GM18508 (cell line): ENCODE results near the gene TLX2.
A peak's percentile ranks its signal among the peaks of the same experiment; 100 is the strongest.

Experiments
- ATAC-seq: cut with Tn5 transposase; IDR thresholded peaks from one replicate; pipeline ENCODE4 v1.9.1; 2021; ENCODE audit warnings: moderate number of reproducible peaks; ENCODE audit not compliant: insufficient read depth, unreplicated experiment

The TLX2 gene

DNA sequence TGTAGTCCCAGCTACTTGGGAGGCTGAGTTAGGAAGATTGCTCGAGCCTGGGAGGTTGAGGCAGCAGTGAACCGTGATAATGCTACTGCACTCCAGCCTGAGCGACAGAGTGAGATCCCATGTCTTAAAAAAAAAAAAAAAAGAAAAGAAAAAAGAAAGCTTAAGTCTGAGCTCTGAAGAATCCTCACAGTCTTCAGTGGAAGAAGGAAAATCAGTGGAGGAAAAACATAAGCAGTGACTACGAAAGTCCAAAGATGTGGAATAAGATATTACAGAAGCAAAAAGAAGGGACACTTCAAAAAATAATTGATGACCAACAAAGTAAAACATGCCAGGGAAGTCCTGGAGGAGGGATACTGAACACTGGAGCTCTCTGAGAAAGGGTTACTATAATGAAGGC is 4.0 kb upstream of the TLX2 start:
- no peak for ATAC-seq

- ATAC-seq, result no peak
Observed at GRCh38 chr2:74511104-74511989, 2.9 kb upstream of the TLX2 start.

- ATAC-seq, result no peak
Observed at GRCh38 chr2:74512744-74513604, 1.3 kb upstream of the TLX2 start.

GRCh38 chr2:74513605-74514367 is 464 bp upstream of the TLX2 start:
- no peak for ATAC-seq

- ATAC-seq, result no peak
Observed at GRCh38 chr2:74515271-74515980, 1.2 kb downstream of the TLX2 start.

DNA sequence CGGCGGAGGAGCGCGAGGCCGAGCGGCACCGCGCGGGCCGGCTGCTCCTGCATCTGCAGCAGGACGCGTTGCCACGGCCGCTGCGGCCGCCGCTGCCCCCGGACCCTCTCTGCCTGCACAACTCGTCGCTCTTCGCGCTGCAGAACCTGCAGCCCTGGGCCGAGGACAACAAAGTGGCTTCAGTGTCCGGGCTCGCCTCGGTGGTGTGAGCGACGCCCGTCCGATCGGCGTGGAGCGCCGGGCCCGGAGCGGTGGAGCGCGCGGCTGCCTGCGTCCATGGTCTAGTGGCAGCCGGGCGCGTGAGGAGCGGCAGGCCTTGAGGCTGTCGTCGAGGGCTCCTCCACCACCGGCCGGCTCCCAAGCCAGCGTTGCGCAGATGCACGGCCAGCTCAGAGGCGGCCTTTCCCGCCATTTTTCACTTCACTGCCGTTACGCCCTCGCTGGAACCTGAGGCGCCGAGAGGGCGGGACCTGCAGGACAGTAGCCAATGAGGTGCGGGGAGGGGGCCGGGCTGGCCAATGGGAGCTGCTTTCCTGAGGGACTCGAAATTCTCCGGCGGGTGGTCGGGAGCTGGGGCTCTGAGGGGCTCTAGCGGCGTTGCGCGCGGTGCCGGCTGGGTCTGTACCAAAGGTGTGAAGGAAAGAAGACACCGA is 1.9 kb downstream of the TLX2 start:
- no peak for ATAC-seq

- no peak for ATAC-seq
Observed at GRCh38 chr2:74516650-74517049, 2.4 kb downstream of the TLX2 start.

DNA sequence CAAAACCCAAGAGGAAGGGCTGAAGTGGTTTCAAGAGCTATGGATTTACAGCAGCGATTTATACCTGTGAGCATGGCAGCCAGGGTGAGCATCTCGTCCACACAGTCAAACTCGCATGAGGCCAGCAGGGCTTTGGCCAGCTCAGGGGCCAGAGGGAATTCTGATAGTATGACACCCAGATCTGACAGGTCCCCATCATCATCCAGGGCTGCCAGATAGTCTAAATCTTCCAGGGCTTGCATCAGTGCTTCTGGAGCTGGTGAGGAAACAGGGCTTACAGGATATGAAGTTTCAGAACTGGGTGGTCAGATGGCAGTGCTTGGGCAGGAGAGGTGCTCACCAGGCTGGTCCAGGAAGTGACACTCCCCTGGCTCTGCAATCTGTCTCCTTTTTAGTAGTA is 8.3 kb downstream of the TLX2 start:
- ATAC-seq, result no peak

DNA sequence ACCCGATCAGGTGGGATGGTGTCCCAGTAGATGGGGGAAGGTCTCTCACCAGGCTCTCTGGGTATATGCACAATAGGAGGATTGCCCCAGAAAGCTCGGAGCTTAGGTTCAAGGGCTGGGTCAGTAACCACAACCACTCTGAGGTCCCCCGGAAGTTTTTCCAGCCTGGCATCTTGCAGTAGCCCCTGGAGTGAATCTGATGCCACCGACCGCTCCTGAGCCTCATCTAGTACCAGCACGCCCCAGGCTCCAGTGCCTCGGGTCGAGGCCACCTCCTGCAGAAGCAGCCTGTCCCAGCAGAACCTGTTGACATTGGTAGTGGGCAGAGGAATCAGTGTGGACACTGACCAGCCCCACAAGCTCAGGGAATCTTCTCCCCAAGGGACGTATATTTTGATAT is 9.8 kb downstream of the TLX2 start:
- ATAC-seq, result no peak

GRCh38 chr2:74524955-74525716 is 10.9 kb downstream of the TLX2 start:
- no peak for ATAC-seq

- ATAC-seq, result no peak
Observed at GRCh38 chr2:74525717-74526648, 11.7 kb downstream of the TLX2 start, which contains the start of gene DQX1. Gene DQX1, minus strand, starts transcription at chr2:74526231. Its CDS starts 502 bp downstream, at chr2:74525729.

- no peak for ATAC-seq
Observed at GRCh38 chr2:74526649-74527230, 12.5 kb downstream of the TLX2 start.

GRCh38 chr2:74527741-74528140 is 13.5 kb downstream of the TLX2 start:
- ATAC-seq, result no peak

- peak; percentile 1 for ATAC-seq
Observed at GRCh38 chr2:74528600-74529356, 14.5 kb downstream of the TLX2 start.

DNA sequence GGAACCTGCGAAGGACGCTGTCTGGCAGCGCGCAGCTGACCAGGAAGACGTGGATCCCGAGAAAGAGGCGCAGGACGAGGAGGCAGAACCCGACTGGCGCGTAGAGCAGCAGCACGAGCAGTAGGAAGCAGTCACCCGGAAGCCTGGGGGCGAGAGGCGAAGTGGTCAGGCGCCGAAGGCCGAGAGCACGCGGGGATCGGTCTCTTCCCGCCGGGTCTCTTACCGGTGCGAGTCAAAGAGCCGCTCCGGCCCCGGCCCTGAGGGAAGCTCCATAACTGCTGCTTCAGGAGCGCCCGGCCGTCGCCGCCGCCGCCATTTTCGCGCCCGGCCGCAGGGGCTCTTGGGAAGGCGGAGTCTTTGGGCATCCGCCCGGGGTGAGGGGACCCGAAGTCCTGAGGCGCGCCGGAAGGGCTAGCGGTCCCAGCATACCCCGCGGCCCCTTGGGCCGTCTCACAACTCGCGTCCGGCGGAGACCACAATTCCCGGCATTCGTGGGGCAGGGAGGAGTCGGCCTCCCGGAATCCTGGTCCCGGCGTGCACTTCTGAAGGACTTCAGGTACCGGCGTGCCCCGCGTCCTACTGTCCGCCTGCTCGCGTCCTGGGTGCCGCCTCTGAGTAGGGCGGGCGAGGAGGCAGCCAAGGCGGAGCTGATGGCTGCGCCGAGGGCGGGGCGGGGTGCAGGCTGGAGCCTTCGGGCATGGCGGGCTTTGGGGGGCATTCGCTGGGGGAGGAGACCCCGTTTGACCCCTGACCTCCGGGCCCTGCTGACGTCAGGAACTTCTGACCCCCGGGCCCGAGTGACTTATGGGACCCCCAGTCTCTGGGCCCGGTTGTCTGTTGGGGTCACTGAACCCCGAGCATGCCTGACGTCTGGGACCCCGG is 15.3 kb downstream of the TLX2 start, which contains the start of the genes AUP1 and HTRA2:
TSS of gene AUP1 (minus strand) at position 350 of the 882 bp plus-strand sequence. CDS start at position 273, 77 bp downstream.
TSS of gene HTRA2 (plus strand) at position 577 of the 882 bp plus-strand sequence. CDS start at position 651, 74 bp downstream.
- ATAC-seq, result peak; percentile 61
